HEK293T (cell line): ENCODE results near the gene MT1B.

Source experiments
- CTCF ChIA-PET: fragments of 350-600 bp; formaldehyde crosslinking; extraction: SDS; loops from one replicate; lab custom pipeline; 2021; ENCODE audit warnings: antibody characterized with exemption, inconsistent platforms; lab: Yijun Ruan, JAX
- POLR2A ChIA-PET: fragments of 350-600 bp; formaldehyde crosslinking; extraction: SDS; loops from one replicate; lab custom pipeline; 2020; ENCODE audit warnings: antibody characterized with exemption, inconsistent platforms; lab: Yijun Ruan, JAX
- DNase-seq: peaks from one replicate; pipeline ENCODE4 v3.0.0; 2012; ENCODE audit warnings: mixed read lengths; ENCODE audit errors: extremely low spot score
- ARNT ChIP-seq: fragments of 450-650 bp; IDR thresholded peaks from 2 replicates; pipeline ENCODE4 v1.6.1; 2017; ENCODE audit warnings: mild to moderate bottlenecking
- BHLHE40 ChIP-seq: fragments of 450-650 bp; IDR thresholded peaks from 2 replicates; pipeline ENCODE4 v1.6.1; 2016; ENCODE audit warnings: mild to moderate bottlenecking, moderate library complexity, borderline replicate concordance
- CTBP1 ChIP-seq: fragments of 450-650 bp; IDR thresholded peaks from 2 replicates; pipeline ENCODE4 v1.6.1; 2016; ENCODE audit warnings: borderline replicate concordance
- ELF4 ChIP-seq: fragments of 450-650 bp; IDR thresholded peaks from 2 replicates; pipeline ENCODE4 v1.6.1; 2017; ENCODE audit warnings: antibody characterized with exemption
- FOXA1 ChIP-seq: fragments of 450-650 bp; IDR thresholded peaks from 2 replicates; pipeline ENCODE4 v1.6.1; 2016; ENCODE audit warnings: mild to moderate bottlenecking
- FOXK2 ChIP-seq: fragments of 450-650 bp; IDR thresholded peaks from 2 replicates; pipeline ENCODE4 v1.6.1; 2016; ENCODE audit warnings: mild to moderate bottlenecking
- FOXM1 ChIP-seq: fragments of 450-650 bp; IDR thresholded peaks from 2 replicates; pipeline ENCODE4 v1.6.1; 2017; ENCODE audit warnings: mild to moderate bottlenecking, borderline replicate concordance
- HDGF ChIP-seq: fragments of 450-650 bp; IDR thresholded peaks from 2 replicates; pipeline ENCODE4 v1.6.1; 2017; ENCODE audit warnings: antibody characterized with exemption, borderline replicate concordance
- L3MBTL2 ChIP-seq: fragments of 450-650 bp; conservative IDR thresholded peaks from 2 replicates; pipeline ENCODE4 v1.6.1; 2016; ENCODE audit warnings: mild to moderate bottlenecking
- LEF1 ChIP-seq: fragments of 450-650 bp; IDR thresholded peaks from 2 replicates; pipeline ENCODE4 v1.6.1; 2017; ENCODE audit warnings: mild to moderate bottlenecking, borderline replicate concordance
- NFRKB ChIP-seq: fragments of 450-650 bp; IDR thresholded peaks from 2 replicates; pipeline ENCODE4 v1.6.1; 2016; ENCODE audit warnings: mild to moderate bottlenecking, moderate library complexity
- SP1 ChIP-seq: fragments of 450-650 bp; IDR thresholded peaks from 2 replicates; pipeline ENCODE4 v1.6.1; 2017
- SUZ12 ChIP-seq: fragments of 450-650 bp; IDR thresholded peaks from 2 replicates; pipeline ENCODE4 v1.6.1; 2016; ENCODE audit warnings: mild to moderate bottlenecking
- TARDBP ChIP-seq: fragments of 450-650 bp; IDR thresholded peaks from 2 replicates; pipeline ENCODE4 v1.6.1; 2016
- ZNF384 ChIP-seq: fragments of 450-650 bp; IDR thresholded peaks from 2 replicates; pipeline ENCODE4 v1.6.1; 2016
- TF ChIP-seq, protein P1 (sequence below): fragments of 450-650 bp; IDR thresholded peaks from 2 replicates; pipeline ENCODE4 v1.6.1; 2016

MT1B gene

GRCh38 chr16:56684256-56684925 is 32.7 kb downstream of the MT1B start:
- TF ChIP-seq, protein P1, sequence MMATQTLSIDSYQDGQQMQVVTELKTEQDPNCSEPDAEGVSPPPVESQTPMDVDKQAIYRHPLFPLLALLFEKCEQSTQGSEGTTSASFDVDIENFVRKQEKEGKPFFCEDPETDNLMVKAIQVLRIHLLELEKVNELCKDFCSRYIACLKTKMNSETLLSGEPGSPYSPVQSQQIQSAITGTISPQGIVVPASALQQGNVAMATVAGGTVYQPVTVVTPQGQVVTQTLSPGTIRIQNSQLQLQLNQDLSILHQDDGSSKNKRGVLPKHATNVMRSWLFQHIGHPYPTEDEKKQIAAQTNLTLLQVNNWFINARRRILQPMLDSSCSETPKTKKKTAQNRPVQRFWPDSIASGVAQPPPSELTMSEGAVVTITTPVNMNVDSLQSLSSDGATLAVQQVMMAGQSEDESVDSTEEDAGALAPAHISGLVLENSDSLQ: no peak
- TF ChIP-seq FOXK2: no peak
- no peak for TF ChIP-seq CTBP1
- no peak for TF ChIP-seq SUZ12
- TF ChIP-seq ELF4: no peak
- no peak for TF ChIP-seq HDGF
- no peak for TF ChIP-seq L3MBTL2
- no peak for TF ChIP-seq SP1
- POLR2A ChIA-PET: no interaction called here
- CTCF ChIA-PET: no interaction called here
- DNase-seq: no peak

DNA sequence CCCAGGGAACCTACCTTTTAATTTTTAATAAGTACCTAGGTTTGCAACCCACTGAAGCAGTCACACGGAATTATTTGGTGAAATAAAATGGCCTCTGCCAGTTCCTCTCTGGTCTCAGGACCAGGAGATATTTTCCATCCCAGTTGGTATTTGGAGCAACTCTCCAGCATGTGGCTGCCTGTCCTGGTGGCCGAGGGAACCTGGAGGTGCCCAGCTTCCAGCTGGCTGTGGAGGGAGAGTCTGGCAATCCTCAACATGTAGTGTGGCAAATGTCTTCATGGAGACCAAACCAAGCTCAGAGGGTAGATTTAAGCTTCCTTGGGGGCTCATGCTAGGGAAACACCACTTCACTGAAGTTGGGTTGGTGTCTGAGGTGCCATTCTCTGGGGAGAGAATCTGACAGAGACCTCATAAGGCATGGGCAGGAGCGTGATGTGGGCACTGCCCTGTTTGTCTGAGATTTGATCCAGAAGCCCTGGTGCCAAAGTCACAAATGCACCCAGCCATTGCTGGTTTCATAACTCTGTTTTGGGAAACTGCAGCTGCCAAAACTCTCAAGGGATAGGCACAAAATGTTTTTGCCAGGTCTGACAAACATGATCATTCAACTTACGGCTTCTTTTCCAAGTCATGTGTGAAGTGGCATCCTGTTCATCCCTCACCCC is 33.4 kb downstream of the MT1B start:
- TF ChIP-seq CTBP1 (no peak), FOXK2 (no peak), ARNT (no peak), HDGF (no peak), SUZ12 (no peak), FOXA1 (no peak), TARDBP (no peak), L3MBTL2 (no peak), NFRKB (no peak), FOXM1 (no peak), ZNF384 (no peak), SP1 (no peak), BHLHE40 (no peak), ELF4 (no peak), LEF1 (no peak)
- TF ChIP-seq, protein P1: no peak
- ChIA-PET POLR2A (no interaction called here), CTCF (no interaction called here)
- DNase-seq: no peak

GRCh38 chr16:56686758-56687157 is 35.1 kb downstream of the MT1B start:
- POLR2A ChIA-PET: no interaction called here

DNA sequence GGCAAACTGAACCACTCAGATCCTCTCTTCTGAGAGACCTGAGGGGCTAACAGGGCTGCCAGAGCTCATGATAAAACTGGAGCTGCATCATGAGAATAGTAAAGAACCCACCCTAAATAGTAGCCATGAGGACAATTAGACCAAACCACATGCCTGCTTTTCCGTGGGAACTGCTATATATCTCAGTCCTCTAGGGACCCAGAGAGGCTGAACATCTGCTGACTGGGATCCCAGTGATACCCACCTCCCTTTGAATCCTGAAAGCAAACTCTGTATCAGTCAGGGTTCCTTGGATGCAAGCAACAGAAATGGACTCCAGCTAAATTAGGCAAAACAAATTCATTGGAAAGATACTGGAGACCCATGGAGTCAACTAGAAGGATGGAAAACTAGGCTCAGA is 37.1 kb downstream of the MT1B start:
- CTCF ChIA-PET: no interaction called here
- TF ChIP-seq L3MBTL2 (no peak), CTBP1 (no peak), SP1 (no peak), SUZ12 (no peak), NFRKB (no peak), FOXK2 (no peak), TARDBP (no peak), HDGF (no peak), ELF4 (no peak), BHLHE40 (no peak), FOXA1 (no peak), LEF1 (no peak), ARNT (no peak), FOXM1 (no peak), ZNF384 (no peak)
- TF ChIP-seq, protein P1: no peak
- no peak for DNase-seq
- POLR2A ChIA-PET: no interaction called here

More at GRCh38 chr16:56686758-56687157, 35.1 kb downstream of the MT1B start:
- TF ChIP-seq ARNT (no peak), L3MBTL2 (no peak), FOXM1 (no peak), ELF4 (no peak), SUZ12 (no peak), TARDBP (no peak), CTBP1 (no peak), BHLHE40 (no peak), LEF1 (no peak), FOXA1 (no peak)
- DNase-seq: no peak
- CTCF ChIA-PET: no interaction called here

GRCh38 chr16:56689171-56689570 is 37.5 kb downstream of the MT1B start:
- CTCF ChIA-PET: no interaction called here
- no peak for TF ChIP-seq L3MBTL2
- POLR2A ChIA-PET: no interaction called here
- DNase-seq: no peak

- DNase-seq: no peak
- ChIA-PET POLR2A (no interaction called here), CTCF (no interaction called here)
- TF ChIP-seq NFRKB (no peak), FOXM1 (no peak), FOXK2 (no peak)
Measured at GRCh38 chr16:56690420-56691122, 38.9 kb downstream of the MT1B start.
